Chondrocyte (in vitro differentiated cells): Measurements from ENCODE around the gene UNC13C. TPM values are rescaled to one million over a fixed set of nuclear protein-coding genes. Genes with fewer than 3 reads are reported as not detected.
A peak's percentile ranks its signal among the peaks of the same experiment; 100 is the strongest.
"Not testable (repeated sequence)": the region's sequence is repeated elsewhere in the genome, so short reads cannot be mapped to it uniquely, and the experiment has no call there.

ENCODE experiments used
- DNase-seq: peaks from one replicate; pipeline ENCODE4 v3.0.0; 2021; ENCODE audit warnings: mixed read lengths, low spot score
- H3K27ac Mint-ChIP-seq: one replicate; pipeline ENCODE4 v1.8.0; 2021; ENCODE audit warnings: mild to moderate bottlenecking, moderate library complexity, mixed read lengths; ENCODE audit not compliant: unreplicated experiment
- H3K27me3 Mint-ChIP-seq: 2 replicates; pipeline ENCODE4 v1.8.0; 2021; ENCODE audit warnings: low read depth, mixed read lengths
- H3K36me3 Mint-ChIP-seq: 2 replicates; pipeline ENCODE4 v1.8.0; 2021; ENCODE audit warnings: low read depth, mixed read lengths
- H3K4me1 Mint-ChIP-seq: 2 replicates; pipeline ENCODE4 v1.8.0; 2021; ENCODE audit warnings: low read depth, mild to moderate bottlenecking, mixed read lengths
- H3K4me3 Mint-ChIP-seq: one replicate; pipeline ENCODE4 v1.8.0; 2021; ENCODE audit warnings: mild to moderate bottlenecking, moderate library complexity, mixed read lengths; ENCODE audit not compliant: unreplicated experiment
- H3K9me3 Mint-ChIP-seq: 2 replicates; pipeline ENCODE4 v1.8.0; 2021; ENCODE audit warnings: low read depth, mixed read lengths
- CTCF ChIP-seq: fragments of 200-600 bp; sonication (generic); IDR thresholded peaks from 2 replicates; pipeline ENCODE4 v1.5.0; 2021; ENCODE audit warnings: antibody characterized with exemption, mild to moderate bottlenecking, moderate library complexity
- long read RNA-seq: library from polyadenylated mRNA; stranded (forward); transcript quantifications from one replicate; pipeline ENCODE4 v2.0.0, GENCODE V29; 2021
- total RNA-seq: library from RNA; stranded (reverse); gene quantifications from 3 replicates; pipeline ENCODE4 v1.2.1, GENCODE V29; 2021

UNC13C gene
- 0.15 to 1.1 TPM (median 0.15 TPM) in 3 replicates for total RNA-seq
- long read RNA-seq: 0 reads

- Mint-ChIP-seq H3K36me3 (no peaks in the 10 kb centered on the region), H3K9me3 (no peaks in the 10 kb centered on the region), H3K27ac (no peak within 1 kb of the TSS), H3K27me3 (peaks cover 30% of the 10 kb centered on the region), H3K4me3 (peak within 1 kb of the TSS; percentile 72), H3K4me1 (peaks cover 11% of the 10 kb centered on the region)
- no peak for TF ChIP-seq CTCF
- no peak for DNase-seq
Measured at GRCh38 chr15:53978253-53978906, at the start of gene UNC13C. UNC13C (plus strand) TSS chr15:53978441; CDS start chr15:54012904, 34,463 bp downstream.

- Mint-ChIP-seq H3K27ac (no peak overlapping the region), H3K9me3 (peaks cover 39% of the 10 kb centered on the region), H3K4me3 (no peak overlapping the region), H3K4me1 (no peaks in the 10 kb centered on the region), H3K27me3 (no peaks in the 10 kb centered on the region), H3K36me3 (peaks cover 7% of the 10 kb centered on the region)
- no peak for DNase-seq
- no peak for TF ChIP-seq CTCF
Measured at GRCh38 chr15:53936137-53936536, 42.1 kb upstream of the UNC13C start.

GRCh38 chr15:53937632-53938031 is 40.6 kb upstream of the UNC13C start:
- not testable (repeated sequence) for H3K27me3 Mint-ChIP-seq, DNase-seq, H3K36me3 Mint-ChIP-seq, H3K4me3 Mint-ChIP-seq, H3K4me1 Mint-ChIP-seq, H3K27ac Mint-ChIP-seq
- H3K9me3 Mint-ChIP-seq: peaks cover 43% of the 10 kb centered on the region

GRCh38 chr15:53950572-53950971 is 27.7 kb upstream of the UNC13C start:
- TF ChIP-seq CTCF: no peak
- DNase-seq: no peak
- H3K4me1 Mint-ChIP-seq: no peaks in the 10 kb centered on the region

GRCh38 chr15:53955396-53955795 is 22.8 kb upstream of the UNC13C start:
- DNase-seq: no peak
- H3K36me3 Mint-ChIP-seq: no peaks in the 10 kb centered on the region
- no peak overlapping the region for H3K4me3 Mint-ChIP-seq
- peaks cover 15% of the 10 kb centered on the region for H3K27me3 Mint-ChIP-seq
- no peaks in the 10 kb centered on the region for H3K9me3 Mint-ChIP-seq
- H3K4me1 Mint-ChIP-seq: no peaks in the 10 kb centered on the region
- H3K27ac Mint-ChIP-seq: no peak overlapping the region
- TF ChIP-seq CTCF: no peak

More at GRCh38 chr15:53950572-53950971, 27.7 kb upstream of the UNC13C start:
- no peak overlapping the region for H3K27ac Mint-ChIP-seq
- H3K9me3 Mint-ChIP-seq: peaks cover 18% of the 10 kb centered on the region
- no peak overlapping the region for H3K4me3 Mint-ChIP-seq
- peaks cover 5% of the 10 kb centered on the region for H3K27me3 Mint-ChIP-seq
- no peaks in the 10 kb centered on the region for H3K36me3 Mint-ChIP-seq
